ENCODE data around the gene BRME1. TPM values are rescaled to one million over a fixed set of nuclear protein-coding genes. Genes with fewer than 3 reads are reported as not detected.

Gene BRME1
- total RNA-seq, 1 donor from 2014 or later = 2.0 TPM

- DNase-seq (no peak), ATAC-seq (no peak)
- H3K4me3 ChIP-seq = no peak overlapping the region
- no peaks in the 10 kb centered on the region for H3K27me3 ChIP-seq (ENCODE audit: low read depth)
- peaks cover 11% of the 10 kb centered on the region for H3K4me1 ChIP-seq
- TF ChIP-seq, protein P1, sequence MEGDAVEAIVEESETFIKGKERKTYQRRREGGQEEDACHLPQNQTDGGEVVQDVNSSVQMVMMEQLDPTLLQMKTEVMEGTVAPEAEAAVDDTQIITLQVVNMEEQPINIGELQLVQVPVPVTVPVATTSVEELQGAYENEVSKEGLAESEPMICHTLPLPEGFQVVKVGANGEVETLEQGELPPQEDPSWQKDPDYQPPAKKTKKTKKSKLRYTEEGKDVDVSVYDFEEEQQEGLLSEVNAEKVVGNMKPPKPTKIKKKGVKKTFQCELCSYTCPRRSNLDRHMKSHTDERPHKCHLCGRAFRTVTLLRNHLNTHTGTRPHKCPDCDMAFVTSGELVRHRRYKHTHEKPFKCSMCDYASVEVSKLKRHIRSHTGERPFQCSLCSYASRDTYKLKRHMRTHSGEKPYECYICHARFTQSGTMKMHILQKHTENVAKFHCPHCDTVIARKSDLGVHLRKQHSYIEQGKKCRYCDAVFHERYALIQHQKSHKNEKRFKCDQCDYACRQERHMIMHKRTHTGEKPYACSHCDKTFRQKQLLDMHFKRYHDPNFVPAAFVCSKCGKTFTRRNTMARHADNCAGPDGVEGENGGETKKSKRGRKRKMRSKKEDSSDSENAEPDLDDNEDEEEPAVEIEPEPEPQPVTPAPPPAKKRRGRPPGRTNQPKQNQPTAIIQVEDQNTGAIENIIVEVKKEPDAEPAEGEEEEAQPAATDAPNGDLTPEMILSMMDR (IDR thresholded peaks at IDR 0.05) = no peak
- intact Hi-C loops (cut with DNase I) = no loop called here
- peaks cover 44% of the 10 kb centered on the region for H3K36me3 ChIP-seq
- no peaks in the 10 kb centered on the region for H3K9me3 ChIP-seq
- H3K27ac ChIP-seq = no peak overlapping the region
Observed at GRCh38 chr19:13930402-13930801, 24.5 kb upstream of the BRME1 start.

- intact Hi-C loops (cut with DNase I) = no loop called here
- Histone ChIP-seq H3K27me3 (ENCODE audit: low read depth) (no peaks in the 10 kb centered on the region), H3K27ac (no peak overlapping the region), H3K4me1 (peaks cover 11% of the 10 kb centered on the region), H3K36me3 (peaks cover 48% of the 10 kb centered on the region), H3K9me3 (no peaks in the 10 kb centered on the region), H3K4me3 (no peak overlapping the region)
- TF ChIP-seq, protein P1 (IDR thresholded peaks at IDR 0.05) = no peak
- ATAC-seq = no peak
- DNase-seq = no peak
Observed at GRCh38 chr19:13929956-13930355, 24.0 kb upstream of the BRME1 start.

DNA sequence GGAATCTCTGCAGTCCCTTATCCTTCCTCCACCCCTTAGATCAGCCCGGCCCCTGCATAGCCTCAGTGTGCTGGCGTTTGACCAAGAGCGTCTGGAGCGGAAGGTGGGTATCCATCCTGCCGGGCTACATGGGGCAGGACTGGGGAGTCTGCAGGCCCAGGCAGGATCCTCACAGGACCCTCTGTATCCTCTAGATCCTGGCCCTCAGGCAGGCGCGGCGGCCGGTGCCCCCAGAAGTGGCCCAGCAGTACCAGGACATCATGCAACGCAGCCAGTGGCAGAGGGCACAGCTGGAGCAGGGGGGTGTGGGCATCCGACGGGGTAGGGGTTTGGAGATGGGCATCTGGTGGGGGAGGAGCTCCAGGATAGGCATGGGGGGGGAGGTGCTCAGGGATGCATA lies 23.4 kb upstream of the BRME1 start:
- intact Hi-C loops (cut with DNase I) = no loop called here
- H3K4me3 ChIP-seq = no peak overlapping the region
- no peaks in the 10 kb centered on the region for H3K9me3 ChIP-seq
- no peak overlapping the region for H3K27ac ChIP-seq
- no peaks in the 10 kb centered on the region for H3K27me3 ChIP-seq (ENCODE audit: low read depth)
- TF ChIP-seq, protein P1 (IDR thresholded peaks at IDR 0.05) = no peak
- peaks cover 53% of the 10 kb centered on the region for H3K36me3 ChIP-seq
- DNase-seq (no peak), ATAC-seq (no peak)
- H3K4me1 ChIP-seq = peaks cover 11% of the 10 kb centered on the region

- H3K9me3 ChIP-seq = no peaks in the 10 kb centered on the region
- H3K36me3 ChIP-seq = peaks cover 76% of the 10 kb centered on the region
- peaks cover 11% of the 10 kb centered on the region for H3K4me1 ChIP-seq
- ATAC-seq (peak in 1 of 2 donors; percentile 29), DNase-seq (no peak)
- TF ChIP-seq, protein P1 (IDR thresholded peaks at IDR 0.05) = no peak
- no peak overlapping the region for H3K4me3 ChIP-seq
- H3K27ac ChIP-seq = peak overlapping the region; percentile 77
- no peaks in the 10 kb centered on the region for H3K27me3 ChIP-seq (ENCODE audit: low read depth)
- intact Hi-C loops (cut with DNase I) = no loop called here
Observed at GRCh38 chr19:13926715-13927114, 20.8 kb upstream of the BRME1 start.

GRCh38 chr19:13926010-13926409 lies 20.1 kb upstream of the BRME1 start:
- H3K27me3 ChIP-seq (ENCODE audit: low read depth) = no peaks in the 10 kb centered on the region
- DNase-seq (no peak), ATAC-seq (no peak)
- H3K36me3 ChIP-seq = peaks cover 78% of the 10 kb centered on the region
- peak overlapping the region; percentile 77 for H3K27ac ChIP-seq
- H3K4me1 ChIP-seq = peaks cover 11% of the 10 kb centered on the region
- TF ChIP-seq, protein P1 (IDR thresholded peaks at IDR 0.05) = no peak
- H3K9me3 ChIP-seq = no peaks in the 10 kb centered on the region
- intact Hi-C loops (cut with DNase I) = no loop called here
- H3K4me3 ChIP-seq = no peak overlapping the region
